Testis (tissue), 2 donors: ENCODE data around the gene FBN2.

ENCODE experiments used
- CTCF ChIP-seq, 3 experiments: fragments of 450-650 bp in 2 of 3; fragments of 200-600 bp in 1 of 3; sonication (generic) in 1 of 3; IDR thresholded peaks; one replicate each; pipeline ENCODE4 v1.5.1; 2016 to 2019; ENCODE audit warnings: antibody characterized with exemption in 3 of 3, mild to moderate bottlenecking in 2 of 3, moderate library complexity in 1 of 3
- POLR2A ChIP-seq: fragments of 450-650 bp; IDR thresholded peaks from one replicate; pipeline ENCODE4 v1.6.1; 2017; ENCODE audit warnings: antibody characterized with exemption, mild to moderate bottlenecking, moderate library complexity

- TF ChIP-seq CTCF (IDR thresholded peaks at IDR 0.05) (no peak), POLR2A (no peak)
Measured at GRCh38 chr5:128475693-128476092, 62.4 kb downstream of the FBN2 start.
